Measurements from ENCODE around the gene EDIL3. TPM values are rescaled to one million over a fixed set of nuclear protein-coding genes. Genes with fewer than 3 reads are reported as not detected.

The EDIL3 gene
- total and polyA plus RNA-seq, 7 donors = 3.5 to 57.3 (median 37.1) TPM

GRCh38 chr5:84063041-84063440 is 321.6 kb downstream of the EDIL3 start:
- 86 to 88% methylated on average over 1 of the region's 1 CpG for WGBS, 2 donors

GRCh38 chr5:84059672-84060071 is 325.0 kb downstream of the EDIL3 start:
- Histone ChIP-seq H3K4me1 (no peaks in the 10 kb centered on the region), H3K4me3 (no peak overlapping the region), H3K9me3 (no peaks in the 10 kb centered on the region), H3K27me3 (no peaks in the 10 kb centered on the region), H3K36me3 (no peaks in the 10 kb centered on the region), H3K27ac (no peak overlapping the region)
- no peak for DNase-seq
- TF ChIP-seq POLR2A (IDR thresholded peaks at IDR 0.05) (no peak), EP300 (IDR thresholded peaks at IDR 0.05) (no peak), POLR2AphosphoS5 (IDR thresholded peaks at IDR 0.05) (no peak), CTCF (IDR thresholded peaks at IDR 0.05) (no peak)
- WGBS, 2 donors = 55 to 78% methylated on average over 2 of the region's 2 CpGs
- intact Hi-C loops (cut with DNase I) = no loop called here

More at GRCh38 chr5:84063041-84063440, 321.6 kb downstream of the EDIL3 start:
- Histone ChIP-seq H3K4me1 (no peaks in the 10 kb centered on the region), H3K27ac (no peak overlapping the region), H3K27me3 (no peaks in the 10 kb centered on the region), H3K4me3 (no peak overlapping the region), H3K36me3 (no peaks in the 10 kb centered on the region), H3K9me3 (no peaks in the 10 kb centered on the region)
- TF ChIP-seq POLR2AphosphoS5 (IDR thresholded peaks at IDR 0.05) (no peak), CTCF (IDR thresholded peaks at IDR 0.05) (no peak), POLR2A (IDR thresholded peaks at IDR 0.05) (no peak), EP300 (IDR thresholded peaks at IDR 0.05) (no peak)
- no peak for DNase-seq
- intact Hi-C loops (cut with DNase I) = no loop called here

- WGBS, 2 donors = 64 to 94% methylated on average over 2 of the region's 2 CpGs
- no peaks in the 10 kb centered on the region for H3K27me3 ChIP-seq
- TF ChIP-seq CTCF (IDR thresholded peaks at IDR 0.05) (no peak), POLR2AphosphoS5 (IDR thresholded peaks at IDR 0.05) (no peak), POLR2A (IDR thresholded peaks at IDR 0.05) (no peak), EP300 (IDR thresholded peaks at IDR 0.05) (no peak)
Measured at GRCh38 chr5:84058561-84058960, 326.1 kb downstream of the EDIL3 start.

DNA sequence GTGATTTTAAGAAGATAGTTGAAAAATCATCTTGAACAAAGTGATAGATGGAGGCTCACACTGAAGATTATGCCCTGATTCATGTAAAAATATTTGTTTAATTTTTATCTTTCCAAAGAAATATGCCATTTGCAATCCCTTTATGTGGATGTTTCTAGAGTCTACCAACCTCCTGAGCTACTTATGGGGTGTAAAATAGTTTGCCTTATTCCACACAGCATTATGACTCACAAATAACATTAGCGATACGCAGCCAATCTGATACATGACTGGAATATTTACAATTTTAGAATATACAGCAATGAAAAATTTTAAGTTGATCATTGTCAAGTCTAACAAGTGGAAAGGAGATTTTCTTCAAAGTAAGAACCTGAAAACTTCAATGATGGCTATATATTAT is 327.5 kb downstream of the EDIL3 start:
- intact Hi-C loops (cut with DNase I) = no loop called here
- H3K27me3 ChIP-seq = no peaks in the 10 kb centered on the region
- no peaks in the 10 kb centered on the region for H3K9me3 ChIP-seq
- no peak for DNase-seq
- H3K4me3 ChIP-seq = no peak overlapping the region
- H3K4me1 ChIP-seq = no peaks in the 10 kb centered on the region
- TF ChIP-seq CTCF (IDR thresholded peaks at IDR 0.05) = no peak
- no peak for TF ChIP-seq POLR2A (IDR thresholded peaks at IDR 0.05)
- TF ChIP-seq POLR2AphosphoS5 (IDR thresholded peaks at IDR 0.05) = no peak
- no peak for TF ChIP-seq EP300 (IDR thresholded peaks at IDR 0.05)
- H3K36me3 ChIP-seq = no peaks in the 10 kb centered on the region
- WGBS, 2 donors = 97 to 99% methylated on average over 2 of the region's 2 CpGs
- H3K27ac ChIP-seq = no peak overlapping the region

More at GRCh38 chr5:84058561-84058960, 326.1 kb downstream of the EDIL3 start:
- Histone ChIP-seq H3K9me3 (no peaks in the 10 kb centered on the region), H3K4me1 (no peaks in the 10 kb centered on the region), H3K4me3 (no peak overlapping the region), H3K36me3 (no peaks in the 10 kb centered on the region), H3K27ac (no peak overlapping the region)
- DNase-seq = no peak
- intact Hi-C loops (cut with DNase I) = no loop called here

- H3K4me3 ChIP-seq = no peak overlapping the region
- no peaks in the 10 kb centered on the region for H3K36me3 ChIP-seq
- no peaks in the 10 kb centered on the region for H3K4me1 ChIP-seq
- H3K9me3 ChIP-seq = no peaks in the 10 kb centered on the region
- TF ChIP-seq POLR2A (IDR thresholded peaks at IDR 0.05) (no peak), EP300 (IDR thresholded peaks at IDR 0.05) (no peak), CTCF (IDR thresholded peaks at IDR 0.05) (no peak), POLR2AphosphoS5 (IDR thresholded peaks at IDR 0.05) (no peak)
- DNase-seq = no peak
- H3K27ac ChIP-seq = no peak overlapping the region
- WGBS, 2 donors = 88 to 93% methylated on average over 3 of the region's 3 CpGs
- intact Hi-C loops (cut with DNase I) = no loop called here
- H3K27me3 ChIP-seq = no peaks in the 10 kb centered on the region
Measured at GRCh38 chr5:84045964-84046363, 338.7 kb downstream of the EDIL3 start.

Measured in sigmoid colon (tissue), 7 donors.